NOMO-1 treated with dmso at 0.1 percent for 144 hours (cell line): ENCODE measurements around the gene MBOAT2.

ENCODE experiments used
- DNase-seq: peaks from one replicate; lab custom pipeline; 2025; ENCODE audit not compliant: unreplicated experiment; lab: John Stamatoyannopoulos, UW

The MBOAT2 gene

DNA sequence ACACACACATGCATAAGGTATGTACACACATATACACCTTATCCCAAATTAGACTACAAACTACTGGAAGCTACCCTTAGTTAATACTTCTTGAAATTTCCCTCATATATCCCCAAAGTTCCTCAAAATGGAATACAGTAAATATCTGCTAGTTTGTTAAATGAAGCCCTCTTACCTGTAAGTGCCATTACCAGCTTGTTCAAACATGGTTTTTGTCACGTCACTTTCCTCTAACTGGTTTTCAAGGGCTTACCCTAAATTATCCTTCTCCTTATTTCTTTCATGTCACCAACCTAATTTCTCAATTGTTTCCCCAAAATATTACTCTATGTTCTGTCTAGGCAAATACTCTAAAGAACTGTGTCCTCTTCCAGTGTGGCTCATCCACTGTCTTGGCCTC is 141.7 kb downstream of the MBOAT2 start:
- DNase-seq, result no peak

DNA sequence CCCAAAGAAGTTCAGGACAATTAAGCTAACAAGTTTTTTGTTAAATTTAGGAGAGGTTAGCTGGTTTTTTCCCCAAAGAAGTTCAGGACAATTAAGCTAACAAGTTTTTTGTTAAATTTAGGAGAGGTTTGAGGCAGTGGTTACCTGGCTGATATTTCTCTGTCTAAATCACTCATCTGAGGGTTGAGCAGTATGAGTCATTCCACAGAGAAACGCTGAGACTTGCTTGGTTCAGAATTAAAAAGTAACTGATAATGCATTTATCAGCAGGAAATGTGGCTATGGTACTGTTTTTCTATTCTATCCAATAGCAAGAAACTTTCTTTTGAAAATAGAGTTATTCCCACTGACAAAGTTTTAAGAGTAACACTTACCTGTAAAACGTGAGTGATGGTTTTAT is 143.2 kb downstream of the MBOAT2 start:
- DNase-seq, result no peak

DNA sequence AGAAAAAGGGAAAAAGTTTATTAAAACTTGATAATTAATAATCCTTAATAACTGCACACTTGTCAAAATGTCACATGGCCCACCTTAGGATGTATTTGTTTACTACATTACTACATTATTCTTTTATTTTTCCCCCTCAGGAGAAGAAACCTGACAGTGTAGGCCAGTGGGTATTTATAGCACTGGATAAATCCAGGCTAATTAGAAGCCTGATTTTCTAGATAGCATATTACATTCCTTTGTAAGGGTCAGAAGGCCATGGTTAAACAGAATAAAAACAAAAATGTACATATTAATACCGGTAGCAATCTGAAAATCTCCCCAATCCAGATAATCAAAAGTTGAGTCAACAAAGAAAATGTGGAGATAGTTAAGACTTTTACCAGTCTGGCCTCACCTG is 144.6 kb downstream of the MBOAT2 start:
- no peak for DNase-seq

DNA sequence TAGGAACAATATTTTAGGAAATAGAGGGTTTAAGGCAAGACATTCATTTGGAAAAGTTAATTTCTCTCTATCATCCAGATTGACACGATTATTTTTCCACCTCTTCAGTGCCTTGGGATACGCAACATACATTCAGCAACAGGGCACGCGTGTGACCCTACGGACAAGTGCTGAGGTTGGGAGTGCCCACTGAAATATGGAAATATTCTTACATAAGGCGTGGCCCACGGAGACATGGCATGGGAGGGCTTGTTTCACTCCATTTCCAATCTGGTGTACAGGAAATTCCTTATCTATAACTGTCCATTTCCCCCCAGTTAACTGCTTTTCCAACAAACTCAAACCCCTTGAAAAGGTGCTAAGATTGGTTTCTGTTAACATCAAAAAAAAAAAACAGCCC is 145.2 kb downstream of the MBOAT2 start:
- DNase-seq, result no peak

DNA sequence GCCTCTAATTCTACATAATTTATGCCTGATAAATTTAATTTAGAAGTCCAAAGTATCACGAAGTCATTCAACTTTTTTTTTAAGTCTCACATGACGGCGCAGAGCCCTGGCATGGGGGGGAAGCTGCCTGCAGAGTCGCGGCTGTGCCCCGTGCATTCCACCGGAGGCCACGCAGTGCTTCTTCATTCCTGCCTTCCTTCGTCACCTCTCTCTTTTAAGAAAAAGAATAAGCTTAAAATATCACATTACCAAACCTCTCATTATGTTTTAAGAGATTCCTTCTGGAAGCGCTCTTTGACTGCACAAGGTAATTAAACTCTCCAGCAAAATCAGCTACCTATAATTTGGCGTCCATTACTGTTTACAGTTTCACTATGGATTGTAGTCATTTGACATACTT is 145.8 kb downstream of the MBOAT2 start:
- DNase-seq, result no peak

DNA sequence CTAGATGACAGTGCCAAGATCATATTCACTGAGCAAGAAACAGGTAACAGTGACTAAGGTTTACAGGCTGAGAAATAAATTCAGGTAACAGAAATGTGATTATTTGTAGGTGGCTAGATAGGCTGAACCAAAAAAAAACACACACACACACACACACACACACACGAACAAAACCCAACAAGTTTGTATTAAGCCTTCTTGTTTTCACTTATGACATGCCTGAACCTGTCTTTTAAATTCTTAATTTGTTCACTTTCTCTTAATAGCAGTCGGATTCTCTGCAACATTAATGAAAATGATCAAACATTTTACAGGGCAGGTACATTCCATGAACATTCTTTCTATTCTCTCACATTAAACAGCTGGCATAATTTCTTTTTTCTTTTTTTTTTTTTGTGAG is 147.3 kb downstream of the MBOAT2 start:
- no peak for DNase-seq

DNA sequence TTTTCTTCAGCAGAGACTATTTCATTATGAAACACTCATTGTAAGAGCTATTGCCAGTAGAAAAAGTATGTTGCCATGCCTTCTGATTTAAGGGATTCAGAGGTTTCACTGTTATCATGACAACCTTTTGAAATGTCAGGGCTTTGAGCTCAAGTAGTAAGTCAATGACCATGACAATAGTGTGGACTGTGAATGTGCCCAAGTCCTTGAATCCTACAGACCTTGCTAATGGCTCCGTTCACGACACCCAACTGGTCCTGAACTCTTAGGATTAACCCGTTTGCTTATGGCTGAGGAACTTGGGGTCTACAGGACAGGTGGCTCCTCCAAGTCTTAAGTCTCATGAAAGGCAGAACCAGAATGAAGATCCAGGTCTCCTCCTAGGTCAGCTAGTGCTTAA is 148.5 kb downstream of the MBOAT2 start:
- no peak for DNase-seq

DNA sequence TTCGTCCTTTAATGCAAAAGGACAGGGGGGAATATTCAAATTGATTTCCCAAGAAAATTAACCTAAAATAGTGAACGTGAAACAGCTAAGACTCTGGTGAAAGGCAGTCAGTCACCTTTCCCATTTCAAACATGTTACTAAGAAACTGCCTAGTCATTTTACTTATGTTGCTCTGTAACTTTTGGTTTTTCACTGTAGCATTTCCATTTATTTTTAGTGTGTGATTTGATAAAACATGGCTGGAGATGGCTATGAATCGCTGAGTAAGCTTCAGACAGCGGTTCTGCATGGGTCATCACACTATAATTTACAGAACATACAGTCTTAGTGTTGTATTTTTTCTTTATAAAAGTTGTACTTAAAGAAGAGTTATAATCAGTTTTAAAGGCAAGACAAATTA is 150.1 kb downstream of the MBOAT2 start:
- no peak for DNase-seq

DNA sequence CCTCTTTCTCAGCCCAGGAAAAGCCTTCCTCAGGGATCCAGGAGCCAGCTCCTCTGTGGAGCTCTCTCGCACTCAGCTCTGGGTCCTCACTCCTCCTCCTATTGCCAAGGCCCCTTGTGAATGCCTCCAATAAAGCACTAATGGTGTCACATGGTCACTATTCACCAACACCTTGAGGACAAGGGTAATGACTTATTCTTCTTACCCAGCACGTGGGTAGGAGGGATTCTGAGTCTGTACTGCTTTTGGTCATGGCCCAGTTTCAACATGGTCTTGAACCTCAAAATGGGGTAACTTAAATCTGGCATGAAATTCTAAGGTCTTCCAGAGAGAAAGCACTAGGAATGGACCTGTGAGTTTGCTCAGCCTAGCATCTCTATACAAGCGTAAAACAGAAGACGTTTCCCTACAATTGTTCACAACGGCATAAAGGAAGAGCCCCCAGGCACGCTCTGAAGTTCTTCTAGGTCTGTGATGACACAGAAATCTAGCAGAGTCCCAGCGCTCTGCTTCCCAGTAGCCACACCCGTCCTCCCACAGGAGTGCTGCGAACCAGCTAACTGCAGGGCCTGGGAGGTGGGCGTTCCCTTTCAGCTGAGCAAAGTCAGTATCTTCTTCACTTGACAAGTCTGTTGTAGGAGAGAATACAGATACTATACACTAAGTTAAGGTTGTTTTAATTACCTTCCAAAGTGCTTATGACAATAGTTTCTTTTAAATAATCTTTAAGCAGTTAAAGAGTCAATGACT is 151.5 kb downstream of the MBOAT2 start:
- DNase-seq, result no peak

DNA sequence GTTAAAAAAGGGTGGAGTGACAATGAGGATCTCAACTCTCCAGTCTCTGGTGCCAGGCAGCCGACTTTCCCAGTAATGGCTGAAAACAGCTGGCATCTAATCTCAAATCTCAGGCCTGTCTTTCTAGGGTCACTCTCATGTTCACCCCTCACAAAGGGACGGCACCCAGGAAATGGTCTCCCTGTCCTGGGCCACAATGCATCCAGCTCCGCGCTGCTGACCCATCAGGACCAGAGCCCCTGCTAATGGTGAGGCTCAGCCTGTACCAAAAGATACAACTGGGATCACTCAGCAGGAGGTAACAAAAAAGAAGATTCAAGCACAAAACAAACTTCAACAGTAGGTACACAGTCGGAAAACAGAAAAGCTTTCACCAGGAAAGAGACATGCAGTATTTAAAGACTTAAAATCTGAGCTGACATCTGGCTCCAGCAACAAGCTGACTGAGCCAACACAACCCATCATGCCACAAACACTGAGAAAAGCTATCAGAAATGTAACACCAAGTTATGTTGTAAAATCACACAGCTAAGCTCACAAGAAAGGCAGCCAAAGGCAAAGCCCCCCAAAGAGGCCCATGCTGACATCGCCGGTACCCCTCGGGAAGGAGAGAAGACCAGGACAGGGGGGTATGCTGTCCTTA is 152.5 kb downstream of the MBOAT2 start:
- no peak for DNase-seq

DNA sequence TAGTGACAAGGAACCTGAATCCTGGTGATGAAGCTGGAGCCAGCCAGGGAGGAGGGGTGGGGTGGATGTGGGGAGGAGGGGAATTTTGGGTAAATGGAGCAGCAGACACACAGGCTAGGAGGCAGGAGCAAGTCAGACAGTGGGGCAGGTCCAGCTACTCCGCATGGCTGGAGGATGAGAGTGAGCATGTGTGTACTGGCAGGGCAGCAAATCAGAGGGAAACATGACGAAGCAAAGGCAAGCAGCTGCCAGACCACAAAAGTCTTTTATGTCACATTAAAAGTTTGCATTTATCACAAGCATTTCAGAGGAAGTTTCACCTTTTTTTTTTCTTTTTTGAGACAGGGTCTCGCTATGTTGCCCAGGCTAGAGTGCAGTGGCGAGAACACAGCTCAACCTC is 154.2 kb downstream of the MBOAT2 start:
- DNase-seq, result no peak

DNA sequence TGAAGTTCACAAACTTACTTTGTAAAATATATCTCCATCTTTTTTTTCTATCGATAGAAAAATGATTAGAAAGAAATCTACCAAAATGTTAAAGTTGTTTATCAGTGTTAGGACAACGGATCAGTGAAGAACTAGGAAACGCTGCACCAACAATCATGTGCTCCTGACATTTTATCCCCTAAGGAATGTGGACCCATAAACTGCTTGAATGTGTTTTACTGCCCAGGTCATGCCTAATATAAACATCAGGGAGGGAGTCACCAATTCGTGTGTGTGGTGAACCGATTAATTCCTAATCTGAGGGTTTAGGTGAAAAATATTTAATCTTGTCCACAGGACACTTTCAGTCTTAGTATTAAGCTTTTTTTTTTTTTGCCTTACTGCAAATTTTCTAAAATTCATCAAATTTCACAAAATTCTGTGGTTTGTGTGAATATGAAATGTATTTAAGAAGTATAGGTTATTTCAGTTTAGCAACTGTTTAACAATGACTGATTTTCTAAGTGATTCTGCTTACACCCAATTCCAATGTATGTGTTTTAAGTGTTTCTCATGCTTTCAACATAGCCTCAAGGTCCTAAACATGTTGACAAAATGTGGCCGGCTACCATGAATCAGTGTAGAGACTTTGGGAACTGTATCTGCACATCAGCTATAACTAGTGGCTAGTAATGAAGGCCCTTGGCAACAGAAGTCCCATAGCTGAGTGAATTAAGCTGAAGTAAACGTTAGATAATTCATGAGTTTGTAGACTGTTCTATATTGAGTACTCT is 155.0 kb downstream of the MBOAT2 start:
- no peak for DNase-seq

DNA sequence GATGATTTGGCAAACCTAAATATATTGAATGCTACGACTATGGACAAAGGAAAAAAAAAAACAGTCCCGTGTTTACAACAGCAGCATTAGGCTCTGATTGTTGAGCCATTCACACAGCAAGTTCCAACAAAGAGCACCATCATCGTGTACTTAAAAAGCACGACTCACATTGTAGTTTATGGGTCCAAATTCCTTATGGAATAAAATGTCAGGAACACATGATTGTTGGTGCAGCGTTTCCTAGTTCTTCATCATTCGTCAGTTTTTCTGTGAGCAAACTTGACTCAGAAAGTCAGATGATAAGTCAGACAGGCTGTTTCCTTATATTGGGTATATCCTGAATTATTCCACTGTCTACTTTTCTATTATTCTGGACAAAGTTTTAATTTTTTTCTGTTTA is 156.1 kb downstream of the MBOAT2 start:
- DNase-seq, result no peak

DNA sequence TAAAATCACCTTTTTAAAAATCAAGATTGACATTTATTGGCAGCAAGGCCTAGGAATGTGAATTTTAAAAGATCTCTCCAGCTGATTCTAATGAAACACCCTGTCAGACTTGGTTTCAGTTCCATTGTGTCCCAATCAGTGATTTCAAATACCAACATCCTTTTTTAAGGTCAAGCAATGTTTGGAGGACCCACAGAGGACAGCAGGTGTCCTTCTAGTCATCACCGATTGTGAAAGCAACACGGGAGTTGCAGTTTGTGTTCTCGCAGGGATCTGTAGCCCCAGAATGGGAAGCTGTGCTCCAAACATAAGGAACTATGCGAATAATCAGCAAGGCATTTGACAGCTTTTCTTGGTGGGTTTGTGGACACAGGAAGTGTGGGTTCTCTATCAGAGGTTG is 161.6 kb downstream of the MBOAT2 start:
- DNase-seq, result peak; percentile 18

DNA sequence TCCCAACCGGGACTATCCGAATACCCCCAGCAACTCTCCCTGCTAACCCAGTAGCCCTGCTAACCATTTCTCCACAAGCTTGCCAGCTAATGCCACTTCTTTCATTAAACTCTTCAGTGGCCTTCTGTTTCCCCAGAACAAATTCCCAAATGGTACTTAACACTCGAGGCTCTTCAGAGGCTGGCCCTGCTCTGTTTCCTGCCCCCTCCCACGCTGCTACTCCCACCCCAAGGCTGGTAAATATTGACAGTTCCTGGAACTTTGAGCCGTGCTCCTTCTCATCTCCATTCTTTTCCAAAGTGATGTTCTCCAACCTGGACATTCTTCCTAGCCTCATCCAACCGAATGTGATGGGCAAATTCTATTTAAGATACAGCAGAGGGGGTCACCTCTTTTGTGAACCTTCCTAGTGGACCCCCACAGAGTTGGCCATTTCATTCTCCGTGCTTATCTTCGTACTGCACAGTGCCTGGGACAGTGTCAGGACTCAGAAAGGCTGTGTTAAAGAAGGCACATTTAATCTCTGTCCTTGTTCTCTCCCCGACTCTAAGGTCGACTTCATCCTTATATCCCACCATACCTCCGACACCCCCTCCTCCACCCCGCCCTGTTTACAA is 162.9 kb downstream of the MBOAT2 start:
- no peak for DNase-seq

DNA sequence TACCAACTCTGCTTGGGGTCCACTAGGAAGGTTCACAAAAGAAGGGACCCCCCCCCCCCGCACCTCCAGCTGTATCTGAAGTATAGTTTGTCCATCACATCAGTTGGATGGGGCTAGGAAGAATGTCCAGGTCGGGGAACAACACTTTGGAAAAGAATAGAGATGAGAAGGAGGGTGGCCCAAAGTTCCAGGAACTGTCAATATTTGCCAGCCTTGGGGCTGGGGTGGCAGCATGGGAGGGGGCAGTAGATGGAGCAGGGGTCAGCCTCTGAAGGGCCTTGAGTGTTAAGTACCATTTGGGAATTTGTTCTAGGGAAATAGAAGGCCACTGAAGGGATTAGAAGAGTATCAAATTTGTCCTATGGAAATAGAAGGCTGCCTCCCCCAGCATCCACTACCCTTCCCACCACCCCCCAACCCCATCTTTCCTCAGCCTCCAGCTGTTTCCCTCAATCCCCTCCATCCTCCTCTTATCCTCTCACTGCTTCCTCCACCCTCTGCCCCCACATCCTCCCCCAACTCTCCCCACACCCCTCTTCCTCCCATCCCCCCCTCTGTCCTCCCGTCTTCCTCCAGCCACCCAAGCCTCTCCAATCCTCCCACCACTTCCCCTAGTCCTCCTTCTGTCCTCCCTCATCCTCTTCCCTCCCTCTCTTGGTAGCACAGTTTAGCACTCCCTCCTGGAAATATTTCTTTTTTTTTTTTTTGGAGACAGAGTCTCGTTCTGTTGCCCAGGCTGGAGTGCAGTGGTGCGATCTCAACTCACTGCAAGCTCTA is 164.1 kb downstream of the MBOAT2 start:
- DNase-seq, result no peak

DNA sequence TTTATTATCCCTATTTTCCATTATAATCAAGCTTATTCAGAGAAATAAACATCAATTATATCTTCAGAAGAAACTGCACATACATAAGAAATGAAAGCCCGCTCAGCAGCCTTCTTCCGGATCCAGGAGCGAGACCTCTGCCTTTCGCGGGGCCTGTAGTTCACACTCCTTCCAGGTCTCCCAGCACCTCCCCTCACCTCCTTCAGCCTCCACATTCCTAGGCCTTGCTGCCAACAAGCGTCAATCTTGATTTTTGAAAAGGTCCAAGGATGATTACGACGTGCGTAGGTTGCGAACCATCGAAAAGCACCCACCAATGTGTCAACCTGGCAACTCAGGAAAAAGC is 165.7 kb downstream of the MBOAT2 start:
- DNase-seq, result no peak

DNA sequence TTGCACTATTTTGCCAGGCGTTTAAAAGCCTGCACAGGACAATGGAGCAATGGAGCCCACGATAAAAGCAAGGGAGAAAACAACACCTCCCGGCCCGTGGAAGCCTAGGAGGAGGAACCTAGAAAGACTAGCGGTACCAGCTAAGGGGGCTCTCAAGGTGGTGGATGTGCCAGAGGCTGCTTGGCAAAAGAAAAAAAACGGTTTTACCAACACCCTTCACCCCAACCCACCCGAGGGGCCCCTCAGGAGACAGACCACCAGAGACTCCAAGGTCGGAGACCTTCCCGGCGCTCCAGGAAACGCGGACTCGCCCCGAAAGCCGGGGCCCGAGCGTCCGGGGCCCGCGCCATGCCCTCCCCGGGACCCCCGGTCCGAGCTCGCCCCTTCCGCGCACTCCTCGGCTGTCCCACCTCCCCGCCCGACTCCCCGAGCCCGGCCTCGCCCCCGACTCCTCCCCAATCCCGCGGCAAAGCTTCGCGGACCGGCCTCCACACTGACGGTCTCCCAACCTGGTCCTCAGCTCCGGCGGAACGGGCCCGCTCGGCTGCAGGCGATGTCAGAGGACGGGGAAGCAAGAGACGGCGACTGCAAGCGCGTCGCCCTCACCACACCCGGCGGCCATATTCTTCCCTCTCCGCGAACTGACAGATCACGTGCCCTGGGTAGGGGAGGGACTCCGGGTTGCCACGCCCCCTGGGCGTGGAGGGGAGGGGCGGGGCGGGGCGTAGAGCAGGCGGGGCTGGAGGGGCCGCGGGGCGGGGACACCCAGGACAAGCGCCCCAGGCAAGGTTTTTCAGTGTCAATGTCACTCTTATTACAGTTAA is 166.3 kb downstream of the MBOAT2 start, which contains the start of gene KIDINS220:
Gene KIDINS220, minus strand, starts transcription at position 643 of the 824 bp plus-strand sequence. CDS start 10,520 bp downstream, outside the sequence.
- peak; percentile 48 for DNase-seq

DNA sequence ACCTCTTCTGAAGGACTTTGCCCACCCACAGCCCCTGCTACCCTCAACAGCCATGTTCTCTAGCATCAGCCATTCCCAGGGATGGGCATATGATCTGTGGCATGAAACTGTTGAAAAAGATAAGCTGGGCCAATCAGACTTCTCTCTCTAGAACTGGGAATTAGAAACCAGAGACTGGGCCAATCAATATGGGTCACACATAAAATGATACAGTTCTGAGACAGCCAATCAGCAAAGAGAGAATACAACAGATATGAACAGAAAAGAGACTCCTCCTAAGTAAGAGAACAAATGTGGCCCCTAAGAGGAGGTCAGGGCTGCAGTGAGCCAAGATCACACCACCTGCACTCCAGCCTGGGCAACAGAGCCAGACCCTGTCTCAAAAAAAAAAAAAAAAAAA is 168.2 kb downstream of the MBOAT2 start:
- DNase-seq, result no peak

DNA sequence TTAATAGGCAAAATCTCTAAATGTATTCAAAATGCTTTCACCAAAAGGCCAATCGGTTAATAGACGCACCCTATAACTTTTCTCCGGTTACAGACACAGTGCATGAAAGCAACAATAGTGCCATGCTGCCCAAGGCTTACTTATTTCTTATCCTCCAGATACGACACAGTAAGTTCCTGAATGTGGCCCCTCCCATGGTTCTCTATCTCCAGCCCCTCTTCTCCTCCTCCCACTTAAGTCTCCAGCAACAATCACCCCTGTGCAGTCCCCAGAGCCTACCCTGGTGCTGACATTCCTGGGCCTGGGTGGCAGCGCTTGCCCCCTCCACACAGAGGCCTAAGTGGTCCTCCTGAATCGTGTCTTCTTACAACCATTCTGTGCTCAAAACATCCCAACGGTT is 169.6 kb downstream of the MBOAT2 start:
- DNase-seq, result no peak
